ENCODE data around the gene USF3.

GRCh38 chr3:113719294-113719693 is 22.9 kb upstream of the USF3 start:
- TF ChIP-seq JUND (IDR thresholded peaks at IDR 0.05): no peak
- no peak for TF ChIP-seq CTCF (IDR thresholded peaks at IDR 0.05; ENCODE audit: low read depth, low read length, missing input control)
- TF ChIP-seq, protein P1, sequence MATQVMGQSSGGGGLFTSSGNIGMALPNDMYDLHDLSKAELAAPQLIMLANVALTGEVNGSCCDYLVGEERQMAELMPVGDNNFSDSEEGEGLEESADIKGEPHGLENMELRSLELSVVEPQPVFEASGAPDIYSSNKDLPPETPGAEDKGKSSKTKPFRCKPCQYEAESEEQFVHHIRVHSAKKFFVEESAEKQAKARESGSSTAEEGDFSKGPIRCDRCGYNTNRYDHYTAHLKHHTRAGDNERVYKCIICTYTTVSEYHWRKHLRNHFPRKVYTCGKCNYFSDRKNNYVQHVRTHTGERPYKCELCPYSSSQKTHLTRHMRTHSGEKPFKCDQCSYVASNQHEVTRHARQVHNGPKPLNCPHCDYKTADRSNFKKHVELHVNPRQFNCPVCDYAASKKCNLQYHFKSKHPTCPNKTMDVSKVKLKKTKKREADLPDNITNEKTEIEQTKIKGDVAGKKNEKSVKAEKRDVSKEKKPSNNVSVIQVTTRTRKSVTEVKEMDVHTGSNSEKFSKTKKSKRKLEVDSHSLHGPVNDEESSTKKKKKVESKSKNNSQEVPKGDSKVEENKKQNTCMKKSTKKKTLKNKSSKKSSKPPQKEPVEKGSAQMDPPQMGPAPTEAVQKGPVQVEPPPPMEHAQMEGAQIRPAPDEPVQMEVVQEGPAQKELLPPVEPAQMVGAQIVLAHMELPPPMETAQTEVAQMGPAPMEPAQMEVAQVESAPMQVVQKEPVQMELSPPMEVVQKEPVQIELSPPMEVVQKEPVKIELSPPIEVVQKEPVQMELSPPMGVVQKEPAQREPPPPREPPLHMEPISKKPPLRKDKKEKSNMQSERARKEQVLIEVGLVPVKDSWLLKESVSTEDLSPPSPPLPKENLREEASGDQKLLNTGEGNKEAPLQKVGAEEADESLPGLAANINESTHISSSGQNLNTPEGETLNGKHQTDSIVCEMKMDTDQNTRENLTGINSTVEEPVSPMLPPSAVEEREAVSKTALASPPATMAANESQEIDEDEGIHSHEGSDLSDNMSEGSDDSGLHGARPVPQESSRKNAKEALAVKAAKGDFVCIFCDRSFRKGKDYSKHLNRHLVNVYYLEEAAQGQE (IDR thresholded peaks at IDR 0.05): no peak
- no peak for TF ChIP-seq SP1 (IDR thresholded peaks at IDR 0.05)
- TF ChIP-seq RAD21 (IDR thresholded peaks at IDR 0.05): no peak
- TF ChIP-seq FOXA1 (IDR thresholded peaks at IDR 0.05): no peak
- TF ChIP-seq TAF1 (conservative IDR thresholded peaks at IDR 0.05): no peak
- no peak for TF ChIP-seq YY1 (IDR thresholded peaks at IDR 0.05)
- TF ChIP-seq MAX (IDR thresholded peaks at IDR 0.05): no peak
- no peak for TF ChIP-seq HNF4A (conservative IDR thresholded peaks at IDR 0.05)
- TF ChIP-seq, protein P2, sequence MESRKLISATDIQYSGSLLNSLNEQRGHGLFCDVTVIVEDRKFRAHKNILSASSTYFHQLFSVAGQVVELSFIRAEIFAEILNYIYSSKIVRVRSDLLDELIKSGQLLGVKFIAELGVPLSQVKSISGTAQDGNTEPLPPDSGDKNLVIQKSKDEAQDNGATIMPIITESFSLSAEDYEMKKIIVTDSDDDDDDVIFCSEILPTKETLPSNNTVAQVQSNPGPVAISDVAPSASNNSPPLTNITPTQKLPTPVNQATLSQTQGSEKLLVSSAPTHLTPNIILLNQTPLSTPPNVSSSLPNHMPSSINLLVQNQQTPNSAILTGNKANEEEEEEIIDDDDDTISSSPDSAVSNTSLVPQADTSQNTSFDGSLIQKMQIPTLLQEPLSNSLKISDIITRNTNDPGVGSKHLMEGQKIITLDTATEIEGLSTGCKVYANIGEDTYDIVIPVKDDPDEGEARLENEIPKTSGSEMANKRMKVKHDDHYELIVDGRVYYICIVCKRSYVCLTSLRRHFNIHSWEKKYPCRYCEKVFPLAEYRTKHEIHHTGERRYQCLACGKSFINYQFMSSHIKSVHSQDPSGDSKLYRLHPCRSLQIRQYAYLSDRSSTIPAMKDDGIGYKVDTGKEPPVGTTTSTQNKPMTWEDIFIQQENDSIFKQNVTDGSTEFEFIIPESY (IDR thresholded peaks at IDR 0.05): no peak
- no peak for TF ChIP-seq HNF4G (IDR thresholded peaks at IDR 0.05)
- TF ChIP-seq EGR1 (IDR thresholded peaks at IDR 0.05; ENCODE audit: low read depth in 2 of 2): no peak

All from liver (tissue), 3 donors.